ENCODE results near the gene CAPN15.

- TF ChIP-seq CTCF (conservative IDR thresholded peaks at IDR 0.05; ENCODE audit: low read depth, low read length) (no peak), EZH2phosphoT487 (IDR thresholded peaks at IDR 0.05; ENCODE audit: borderline replicate concordance, low read length) (no peak)
These were observed 35.2 kb upstream of the CAPN15 start for GRCh38 chr16:492211-492875.

All from PC-3 (cell line).